ENCODE data around the gene APMAP.
"Not testable (repeated sequence)": the region's sequence is repeated elsewhere in the genome, so short reads cannot be mapped to it uniquely, and the experiment has no call there.

GRCh38 chr20:24948396-24948938 lies 44.1 kb downstream of the APMAP start:
- TF ChIP-seq, protein P1, sequence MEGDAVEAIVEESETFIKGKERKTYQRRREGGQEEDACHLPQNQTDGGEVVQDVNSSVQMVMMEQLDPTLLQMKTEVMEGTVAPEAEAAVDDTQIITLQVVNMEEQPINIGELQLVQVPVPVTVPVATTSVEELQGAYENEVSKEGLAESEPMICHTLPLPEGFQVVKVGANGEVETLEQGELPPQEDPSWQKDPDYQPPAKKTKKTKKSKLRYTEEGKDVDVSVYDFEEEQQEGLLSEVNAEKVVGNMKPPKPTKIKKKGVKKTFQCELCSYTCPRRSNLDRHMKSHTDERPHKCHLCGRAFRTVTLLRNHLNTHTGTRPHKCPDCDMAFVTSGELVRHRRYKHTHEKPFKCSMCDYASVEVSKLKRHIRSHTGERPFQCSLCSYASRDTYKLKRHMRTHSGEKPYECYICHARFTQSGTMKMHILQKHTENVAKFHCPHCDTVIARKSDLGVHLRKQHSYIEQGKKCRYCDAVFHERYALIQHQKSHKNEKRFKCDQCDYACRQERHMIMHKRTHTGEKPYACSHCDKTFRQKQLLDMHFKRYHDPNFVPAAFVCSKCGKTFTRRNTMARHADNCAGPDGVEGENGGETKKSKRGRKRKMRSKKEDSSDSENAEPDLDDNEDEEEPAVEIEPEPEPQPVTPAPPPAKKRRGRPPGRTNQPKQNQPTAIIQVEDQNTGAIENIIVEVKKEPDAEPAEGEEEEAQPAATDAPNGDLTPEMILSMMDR (IDR thresholded peaks at IDR 0.05) = not testable (repeated sequence)
- TF ChIP-seq POLR2A (IDR thresholded peaks at IDR 0.05) = not testable (repeated sequence)
